Trophoblast cell (in vitro differentiated cells and primary cell): ENCODE measurements around the gene KIAA2012.

Experiments
- DNase-seq, 2 donors: peaks; one replicate each; pipeline ENCODE4 v3.0.0-alpha.2; 2016
- H2AFZ ChIP-seq: 2 replicates; pipeline ENCODE4 v1.6.1; 2013; ENCODE audit warnings: low read length, moderate library complexity, mild to moderate bottlenecking; ENCODE audit not compliant: insufficient read depth, poor library complexity
- H2AK5ac ChIP-seq: 2 replicates; pipeline ENCODE4 v1.6.1; 2013; ENCODE audit warnings: mild to moderate bottlenecking, low read length
- H2BK120ac ChIP-seq: 2 replicates; pipeline ENCODE4 v1.6.1; 2013; ENCODE audit warnings: low read length, mild to moderate bottlenecking, moderate library complexity; ENCODE audit not compliant: insufficient read depth, poor library complexity
- H2BK12ac ChIP-seq: 2 replicates; pipeline ENCODE4 v1.6.1; 2013; ENCODE audit warnings: mild to moderate bottlenecking, low read length, moderate library complexity
- H2BK5ac ChIP-seq: 2 replicates; pipeline ENCODE4 v1.6.1; 2013; ENCODE audit warnings: low read length, low read depth, moderate library complexity, mild to moderate bottlenecking; ENCODE audit not compliant: poor library complexity
- H3K14ac ChIP-seq: 2 replicates; pipeline ENCODE4 v1.6.1; 2013; ENCODE audit warnings: mild to moderate bottlenecking, low read length
- H3K18ac ChIP-seq: 2 replicates; pipeline ENCODE4 v1.6.1; 2013; ENCODE audit warnings: mild to moderate bottlenecking, low read length
- H3K23ac ChIP-seq: 2 replicates; pipeline ENCODE4 v1.6.1; 2013; ENCODE audit warnings: low read length
- H3K27ac ChIP-seq: 2 replicates; pipeline ENCODE4 v1.5.1; 2013; ENCODE audit warnings: low read depth, mild to moderate bottlenecking, inconsistent platforms, low read length, moderate library complexity
- H3K27me3 ChIP-seq: 2 replicates; pipeline ENCODE4 v1.6.1; 2013; ENCODE audit warnings: inconsistent platforms, mild to moderate bottlenecking, low read length, moderate library complexity; ENCODE audit not compliant: insufficient read depth
- H3K36me3 ChIP-seq, 2 experiments: 1 replicate in 1 of 2; 2 replicates in 1 of 2; pipeline ENCODE4 v1.6.1; 2013; ENCODE audit warnings: low read length in 2 of 2, mild to moderate bottlenecking in 2 of 2, moderate library complexity in 1 of 2; ENCODE audit not compliant: insufficient read depth in 2 of 2, control insufficient read depth in 1 of 2
- H3K4ac ChIP-seq: 2 replicates; pipeline ENCODE4 v1.6.1; 2013; ENCODE audit warnings: low read depth, mild to moderate bottlenecking, low read length, moderate library complexity
- H3K4me1 ChIP-seq, 2 experiments: 1 replicate in 1 of 2; 2 replicates in 1 of 2; pipeline ENCODE4 v1.6.1; 2013; ENCODE audit warnings: low read length in 2 of 2, mild to moderate bottlenecking in 2 of 2, moderate library complexity in 1 of 2; ENCODE audit not compliant: insufficient read depth in 2 of 2, control insufficient read depth in 1 of 2
- H3K4me2 ChIP-seq: 2 replicates; pipeline ENCODE4 v1.6.1; 2013; ENCODE audit warnings: inconsistent platforms, mild to moderate bottlenecking, low read length, moderate library complexity
- H3K4me3 ChIP-seq: 2 replicates; pipeline ENCODE4 v1.5.1; 2013; ENCODE audit warnings: mild to moderate bottlenecking, low read depth, low read length, inconsistent platforms
- H3K79me1 ChIP-seq: one replicate; pipeline ENCODE4 v1.6.1; 2013; ENCODE audit warnings: low read length
- H3K79me2 ChIP-seq: 2 replicates; pipeline ENCODE4 v1.6.1; 2013; ENCODE audit warnings: low read length, mild to moderate bottlenecking; ENCODE audit not compliant: control insufficient read depth, insufficient read depth, poor library complexity
- H3K9ac ChIP-seq: 2 replicates; pipeline ENCODE4 v1.6.1; 2013; ENCODE audit warnings: mild to moderate bottlenecking, low read length
- H3K9me3 ChIP-seq: 2 replicates; pipeline ENCODE4 v1.6.1; 2013; ENCODE audit warnings: low read depth, mild to moderate bottlenecking, control low read depth, inconsistent platforms, low read length; ENCODE audit not compliant: insufficient read depth
- H4K12ac ChIP-seq: 2 replicates; pipeline ENCODE4 v1.6.1; 2013; ENCODE audit warnings: low read depth, mild to moderate bottlenecking, low read length, moderate library complexity
- H4K8ac ChIP-seq: 2 replicates; pipeline ENCODE4 v1.6.1; 2013; ENCODE audit warnings: low read depth, mild to moderate bottlenecking, low read length, moderate library complexity
- H4K91ac ChIP-seq: one replicate; pipeline ENCODE4 v1.6.1; 2013; ENCODE audit warnings: low read depth, mild to moderate bottlenecking, low read length, moderate library complexity
- WGBS: extraction: QIAGEN DNeasy Blood & Tissue Kit; methylation state at CpG from one replicate; pipeline ENCODE4 v1.1.7; 2013; ENCODE audit warnings: missing lambda C conversion rate; ENCODE audit not compliant: insufficient read length, insufficient coverage; ENCODE audit errors: extremely low coverage; 5-methylcytosine and 5-hydroxymethylcytosine counted together

KIAA2012 gene

GRCh38 chr2:202165945-202166344 lies 92.9 kb downstream of the KIAA2012 start:
- H3K4me2 ChIP-seq = no peak overlapping the region
- H2BK12ac ChIP-seq = no peak overlapping the region
- H3K36me3 ChIP-seq = no peaks in the 10 kb centered on the region
- no peak overlapping the region for H4K12ac ChIP-seq
- no peak overlapping the region for H3K9ac ChIP-seq
- DNase-seq = no peak
- H3K4me1 ChIP-seq = no peaks in the 10 kb centered on the region
- no peaks in the 10 kb centered on the region for H3K9me3 ChIP-seq
- no peak overlapping the region for H3K18ac ChIP-seq
- H3K4ac ChIP-seq = no peak overlapping the region
- H3K79me1 ChIP-seq = no peaks in the 10 kb centered on the region
- H3K14ac ChIP-seq = no peak overlapping the region
- no peak overlapping the region for H4K91ac ChIP-seq
- no peak overlapping the region for H4K8ac ChIP-seq
- no peaks in the 10 kb centered on the region for H3K27me3 ChIP-seq
- H3K79me2 ChIP-seq = no peaks in the 10 kb centered on the region
- H3K23ac ChIP-seq = no peak overlapping the region
- H2AFZ ChIP-seq = no peak overlapping the region
- no peak overlapping the region for H2AK5ac ChIP-seq
- no peak overlapping the region for H3K4me3 ChIP-seq
- no CpG with 5 or more reads among the region's 1 CpG for WGBS
- no peak overlapping the region for H2BK5ac ChIP-seq
- no peak overlapping the region for H2BK120ac ChIP-seq
- H3K27ac ChIP-seq = no peak overlapping the region

- Histone ChIP-seq H3K79me1 (no peaks in the 10 kb centered on the region), H3K27ac (no peak overlapping the region), H3K4me2 (no peak overlapping the region), H3K9ac (no peak overlapping the region), H3K4me3 (no peak overlapping the region), H3K18ac (no peak overlapping the region), H3K9me3 (no peaks in the 10 kb centered on the region), H3K4me1 (no peaks in the 10 kb centered on the region), H4K91ac (no peak overlapping the region), H2AFZ (no peak overlapping the region), H3K79me2 (no peaks in the 10 kb centered on the region), H3K4ac (no peak overlapping the region), H3K23ac (no peak overlapping the region), H2BK5ac (no peak overlapping the region), H3K36me3 (no peaks in the 10 kb centered on the region), H4K12ac (no peak overlapping the region), H3K14ac (no peak overlapping the region), H3K27me3 (peaks cover 4% of the 10 kb centered on the region), H4K8ac (no peak overlapping the region), H2BK12ac (no peak overlapping the region), H2BK120ac (no peak overlapping the region), H2AK5ac (no peak overlapping the region)
- peak; percentile 37 to 75 for DNase-seq
Observed at GRCh38 chr2:202169131-202169530, 96.1 kb downstream of the KIAA2012 start.

GRCh38 chr2:202169832-202170424 lies 96.9 kb downstream of the KIAA2012 start:
- Histone ChIP-seq H2BK12ac (no peak overlapping the region), H2BK120ac (no peak overlapping the region), H3K27ac (no peak overlapping the region), H3K9me3 (no peaks in the 10 kb centered on the region), H2BK5ac (no peak overlapping the region), H3K4me1 (no peaks in the 10 kb centered on the region), H3K14ac (no peak overlapping the region), H4K8ac (no peak overlapping the region), H3K27me3 (peaks cover 4% of the 10 kb centered on the region), H3K79me1 (no peaks in the 10 kb centered on the region), H2AK5ac (no peak overlapping the region), H4K91ac (no peak overlapping the region), H3K4me3 (no peak overlapping the region), H3K4me2 (no peak overlapping the region), H2AFZ (no peak overlapping the region), H3K4ac (no peak overlapping the region), H4K12ac (no peak overlapping the region), H3K79me2 (no peaks in the 10 kb centered on the region), H3K36me3 (no peaks in the 10 kb centered on the region), H3K23ac (no peak overlapping the region), H3K18ac (no peak overlapping the region), H3K9ac (no peak overlapping the region)
- no CpG with 5 or more reads among the region's 8 CpGs for WGBS
- no peak for DNase-seq

- Histone ChIP-seq H4K12ac (no peak overlapping the region), H2BK120ac (no peak overlapping the region), H4K91ac (no peak overlapping the region), H2AFZ (no peak overlapping the region), H3K4me3 (no peak overlapping the region), H3K79me2 (no peaks in the 10 kb centered on the region), H4K8ac (no peak overlapping the region), H3K79me1 (no peaks in the 10 kb centered on the region), H3K4ac (no peak overlapping the region), H2BK5ac (no peak overlapping the region), H3K4me2 (peak overlapping the region; percentile 28), H3K23ac (no peak overlapping the region), H3K27ac (no peak overlapping the region), H3K4me1 (no peaks in the 10 kb centered on the region), H3K9ac (no peak overlapping the region), H2AK5ac (no peak overlapping the region), H3K18ac (no peak overlapping the region), H2BK12ac (no peak overlapping the region), H3K27me3 (peaks cover 4% of the 10 kb centered on the region), H3K14ac (no peak overlapping the region), H3K9me3 (no peaks in the 10 kb centered on the region), H3K36me3 (no peaks in the 10 kb centered on the region)
- DNase-seq = no peak
- WGBS = no CpG with 5 or more reads among the region's 32 CpGs
Observed at GRCh38 chr2:202171241-202171825, 98.3 kb downstream of the KIAA2012 start.
